GM19395 (cell line): ENCODE measurements around the gene FOXO1.

Experiments used
- ATAC-seq: cut with Tn5 transposase; IDR thresholded peaks from one replicate; pipeline ENCODE4 v1.9.1; 2021; ENCODE audit warnings: mild to moderate bottlenecking, moderate library complexity; ENCODE audit not compliant: unreplicated experiment

Gene FOXO1

GRCh38 chr13:40552895-40553294, 113.5 kb downstream of the FOXO1 start:
- no peak for ATAC-seq

- ATAC-seq = no peak
Measured at GRCh38 chr13:40550130-40550529, 116.3 kb downstream of the FOXO1 start.

GRCh38 chr13:40549500-40550094, 116.8 kb downstream of the FOXO1 start:
- no peak for ATAC-seq

GRCh38 chr13:40547591-40548315, 118.7 kb downstream of the FOXO1 start:
- ATAC-seq = no peak

GRCh38 chr13:40546047-40546446, 120.4 kb downstream of the FOXO1 start:
- no peak for ATAC-seq

- ATAC-seq = no peak
Measured at GRCh38 chr13:40540328-40541044, 126.0 kb downstream of the FOXO1 start.

- no peak for ATAC-seq
Measured at GRCh38 chr13:40539576-40540327, 126.7 kb downstream of the FOXO1 start.

GRCh38 chr13:40537146-40537895, 129.1 kb downstream of the FOXO1 start:
- ATAC-seq = no peak

GRCh38 chr13:40536443-40537113, 129.9 kb downstream of the FOXO1 start:
- no peak for ATAC-seq

- ATAC-seq = no peak
Measured at GRCh38 chr13:40535345-40535836, 131.1 kb downstream of the FOXO1 start.

- no peak for ATAC-seq
Measured at GRCh38 chr13:40534456-40534855, 132.0 kb downstream of the FOXO1 start.

GRCh38 chr13:40533072-40533471, 133.4 kb downstream of the FOXO1 start:
- no peak for ATAC-seq

GRCh38 chr13:40530961-40531360, 135.5 kb downstream of the FOXO1 start:
- no peak for ATAC-seq

GRCh38 chr13:40528881-40529280, 137.6 kb downstream of the FOXO1 start:
- ATAC-seq = no peak

- no peak for ATAC-seq
Measured at GRCh38 chr13:40527914-40528313, 138.5 kb downstream of the FOXO1 start.

- ATAC-seq = no peak
Measured at GRCh38 chr13:40522282-40522681, 144.2 kb downstream of the FOXO1 start.

GRCh38 chr13:40520916-40521315, 145.5 kb downstream of the FOXO1 start:
- no peak for ATAC-seq

- no peak for ATAC-seq
Measured at GRCh38 chr13:40519637-40520036, 146.8 kb downstream of the FOXO1 start.

- ATAC-seq = no peak
Measured at GRCh38 chr13:40518481-40518882, 148.0 kb downstream of the FOXO1 start.
